Measurements from ENCODE around the gene CALD1. TPM values are rescaled to one million over a fixed set of nuclear protein-coding genes. Genes with fewer than 3 reads are reported as not detected.

The CALD1 gene
- total and polyA plus RNA-seq, 2 experiments from 2014 or later: 132 to 842 TPM

GRCh38 chr7:134936893-134937510 lies 157.6 kb downstream of the CALD1 start (continued):
- no peak for TF ChIP-seq STAT1 (IDR thresholded peaks at IDR 0.05; ENCODE audit: unreplicated experiment)
- no peak for TF ChIP-seq ZNF114 (CRISPR knock-in tag; IDR thresholded peaks at IDR 0.05)
- no peak for TF ChIP-seq NANOG (IDR thresholded peaks at IDR 0.05; ENCODE audit: borderline replicate concordance)
- TF ChIP-seq EZH2phosphoT487 (IDR thresholded peaks at IDR 0.05; ENCODE audit: unreplicated experiment): no peak
- TF ChIP-seq EZH2 (IDR thresholded peaks at IDR 0.05; ENCODE audit: low read depth, unreplicated experiment): no peak
- no peak for TF ChIP-seq REST (IDR thresholded peaks at IDR 0.05; ENCODE audit: unreplicated experiment)
- TF ChIP-seq POLR2AphosphoS5 (IDR thresholded peaks at IDR 0.05; ENCODE audit: low read depth): no peak
- TF ChIP-seq ZNF331 (CRISPR knock-in tag; IDR thresholded peaks at IDR 0.05; ENCODE audit: low read depth): no peak

GRCh38 chr7:134938141-134938540 lies 158.7 kb downstream of the CALD1 start:
- no peak for ATAC-seq
- Histone ChIP-seq H4K20me1 (replicated peaks; ENCODE audit: insufficient read depth) (no peaks in the 10 kb centered on the region), H3K4me3 (no peak overlapping the region), H3K4me1 (ENCODE audit: insufficient read depth) (no peaks in the 10 kb centered on the region), H3K4me2 (no peak overlapping the region), H3K27ac (ENCODE audit: low read depth) (no peak overlapping the region), H3K27me3 (ENCODE audit: insufficient read depth) (no peaks in the 10 kb centered on the region), H2AFZ (no peak overlapping the region), H3K9me2 (ENCODE audit: insufficient read depth) (no peaks in the 10 kb centered on the region), H3K79me2 (replicated peaks; ENCODE audit: insufficient read depth) (no peaks in the 10 kb centered on the region), H3K36me3 (ENCODE audit: insufficient read depth) (no peaks in the 10 kb centered on the region; the same call in 1 of the 2 replicates), H3F3A (replicated peaks; ENCODE audit: low read depth) (no peaks in the 10 kb centered on the region)
- H3K27me3 Mint-ChIP-seq (ENCODE audit: insufficient read depth, low read depth, poor library complexity): peaks cover 3% of the 10 kb centered on the region
- H3K4me1 Mint-ChIP-seq: peaks cover 21% of the 10 kb centered on the region
- no peak overlapping the region for H3K4me3 Mint-ChIP-seq
- peaks cover 21% of the 10 kb centered on the region for H3K36me3 Mint-ChIP-seq (ENCODE audit: low read depth)
- H3K9me3 Mint-ChIP-seq: no peaks in the 10 kb centered on the region
- DNase-seq (ENCODE audit: low spot score): no peak
- H3K27ac Mint-ChIP-seq: no peak overlapping the region
- TF ChIP-seq CTCF (conservative IDR thresholded peaks at IDR 0.05; ENCODE audit: low read depth in 2 of 2) (no peak), ZNF331 (CRISPR knock-in tag; IDR thresholded peaks at IDR 0.05; ENCODE audit: low read depth) (no peak), EZH2 (IDR thresholded peaks at IDR 0.05; ENCODE audit: low read depth, unreplicated experiment) (no peak), ZNF462 (CRISPR knock-in tag; IDR thresholded peaks at IDR 0.05) (no peak), STAT1 (IDR thresholded peaks at IDR 0.05; ENCODE audit: unreplicated experiment) (no peak), EZH2phosphoT487 (IDR thresholded peaks at IDR 0.05; ENCODE audit: unreplicated experiment) (no peak), CREB1 (CRISPR knock-in tag; IDR thresholded peaks at IDR 0.05; ENCODE audit: low read depth) (no peak), ZNF114 (CRISPR knock-in tag; IDR thresholded peaks at IDR 0.05) (no peak)

Data from GM23338 (cell line).